Middle frontal gyrus (tissue), 1 donor: Measurements from ENCODE around the gene AHCYL2.
"Not testable (repeated sequence)": the region's sequence is repeated elsewhere in the genome, so short reads cannot be mapped to it uniquely, and the experiment has no call there.

Experiments used
- DNase-seq: peaks from one replicate; pipeline ENCODE4 v3.0.0-alpha.2; 2015; ENCODE audit warnings: low spot score; ENCODE audit errors: extremely low spot score

The AHCYL2 gene

GRCh38 chr7:129240119-129240820 is 15.4 kb downstream of the AHCYL2 start:
- DNase-seq = no peak

GRCh38 chr7:129244220-129244619 is 19.4 kb downstream of the AHCYL2 start:
- DNase-seq = no peak

GRCh38 chr7:129245533-129245932 is 20.7 kb downstream of the AHCYL2 start:
- no peak for DNase-seq

GRCh38 chr7:129247087-129247486 is 22.3 kb downstream of the AHCYL2 start:
- no peak for DNase-seq

GRCh38 chr7:129252128-129252527 is 27.3 kb downstream of the AHCYL2 start:
- DNase-seq = no peak

- DNase-seq = not testable (repeated sequence)
Observed at GRCh38 chr7:129252603-129253002, 27.8 kb downstream of the AHCYL2 start.

- DNase-seq = no peak
Observed at GRCh38 chr7:129255800-129256199, 31.0 kb downstream of the AHCYL2 start.

- no peak for DNase-seq
Observed at GRCh38 chr7:129256221-129256620, 31.4 kb downstream of the AHCYL2 start.

GRCh38 chr7:129257168-129257567 is 32.3 kb downstream of the AHCYL2 start:
- no peak for DNase-seq

- no peak for DNase-seq
Observed at GRCh38 chr7:129258649-129259389, 34.0 kb downstream of the AHCYL2 start.

- DNase-seq = no peak
Observed at GRCh38 chr7:129262324-129262723, 37.5 kb downstream of the AHCYL2 start.

- no peak for DNase-seq
Observed at GRCh38 chr7:129263168-129263567, 38.3 kb downstream of the AHCYL2 start.

GRCh38 chr7:129264534-129264933 is 39.7 kb downstream of the AHCYL2 start:
- no peak for DNase-seq

GRCh38 chr7:129265328-129265727 is 40.5 kb downstream of the AHCYL2 start:
- DNase-seq = no peak

- DNase-seq = no peak
Observed at GRCh38 chr7:129266181-129266580, 41.4 kb downstream of the AHCYL2 start.

GRCh38 chr7:129270077-129270476 is 45.2 kb downstream of the AHCYL2 start:
- DNase-seq = no peak

- DNase-seq = no peak
Observed at GRCh38 chr7:129271500-129272355, 46.9 kb downstream of the AHCYL2 start.

- no peak for DNase-seq
Observed at GRCh38 chr7:129273936-129274335, 49.1 kb downstream of the AHCYL2 start.

GRCh38 chr7:129277629-129278028 is 52.8 kb downstream of the AHCYL2 start:
- DNase-seq = no peak

GRCh38 chr7:129278688-129279087 is 53.9 kb downstream of the AHCYL2 start:
- DNase-seq = no peak

- no peak for DNase-seq
Observed at GRCh38 chr7:129279757-129280156, 54.9 kb downstream of the AHCYL2 start.

- no peak for DNase-seq
Observed at GRCh38 chr7:129281163-129281562, 56.3 kb downstream of the AHCYL2 start.
